ENCODE measurements around the gene METTL3. TPM values are rescaled to one million over a fixed set of nuclear protein-coding genes. Genes with fewer than 3 reads are reported as not detected.

Gene METTL3
- total and polyA plus RNA-seq, 2 of the 13 experiments (the other 11 are each of a cell fraction or from before 2014, with no cell fraction given), result 123 to 130 TPM

DNA sequence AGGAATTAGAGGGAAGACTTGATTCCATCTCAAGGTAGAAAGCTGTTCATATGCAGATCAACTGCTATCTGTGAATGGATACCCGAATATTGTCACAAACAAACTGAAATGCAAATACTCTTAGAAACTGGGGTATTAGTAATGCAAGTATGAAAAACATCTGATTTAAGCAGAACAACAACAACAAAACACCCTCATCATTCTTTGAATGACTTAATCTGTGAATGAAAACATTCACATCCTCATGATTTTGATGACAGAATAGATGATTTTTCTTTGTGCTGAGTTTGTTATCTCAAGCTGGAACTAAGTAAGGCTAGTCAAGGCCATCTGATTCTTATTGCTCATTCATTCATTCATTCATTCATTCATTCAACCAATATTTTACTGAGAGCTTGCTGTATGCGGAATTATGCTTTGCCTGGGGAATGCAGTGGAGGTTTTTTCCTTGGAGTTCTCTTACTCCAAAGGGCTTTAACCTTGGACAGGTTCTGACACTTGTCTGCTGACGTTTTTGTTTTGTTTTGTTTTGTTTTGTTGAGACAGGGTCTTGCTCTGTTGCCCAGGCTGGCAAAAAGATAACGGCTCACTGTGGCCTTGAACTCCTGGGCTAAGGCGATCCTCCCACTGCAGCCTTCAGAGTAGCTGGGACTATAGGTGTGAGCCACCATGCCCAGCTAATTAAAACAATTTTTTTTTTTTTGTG lies 45.4 kb upstream of the METTL3 start (continued):
- TF ChIP-seq, protein P1, sequence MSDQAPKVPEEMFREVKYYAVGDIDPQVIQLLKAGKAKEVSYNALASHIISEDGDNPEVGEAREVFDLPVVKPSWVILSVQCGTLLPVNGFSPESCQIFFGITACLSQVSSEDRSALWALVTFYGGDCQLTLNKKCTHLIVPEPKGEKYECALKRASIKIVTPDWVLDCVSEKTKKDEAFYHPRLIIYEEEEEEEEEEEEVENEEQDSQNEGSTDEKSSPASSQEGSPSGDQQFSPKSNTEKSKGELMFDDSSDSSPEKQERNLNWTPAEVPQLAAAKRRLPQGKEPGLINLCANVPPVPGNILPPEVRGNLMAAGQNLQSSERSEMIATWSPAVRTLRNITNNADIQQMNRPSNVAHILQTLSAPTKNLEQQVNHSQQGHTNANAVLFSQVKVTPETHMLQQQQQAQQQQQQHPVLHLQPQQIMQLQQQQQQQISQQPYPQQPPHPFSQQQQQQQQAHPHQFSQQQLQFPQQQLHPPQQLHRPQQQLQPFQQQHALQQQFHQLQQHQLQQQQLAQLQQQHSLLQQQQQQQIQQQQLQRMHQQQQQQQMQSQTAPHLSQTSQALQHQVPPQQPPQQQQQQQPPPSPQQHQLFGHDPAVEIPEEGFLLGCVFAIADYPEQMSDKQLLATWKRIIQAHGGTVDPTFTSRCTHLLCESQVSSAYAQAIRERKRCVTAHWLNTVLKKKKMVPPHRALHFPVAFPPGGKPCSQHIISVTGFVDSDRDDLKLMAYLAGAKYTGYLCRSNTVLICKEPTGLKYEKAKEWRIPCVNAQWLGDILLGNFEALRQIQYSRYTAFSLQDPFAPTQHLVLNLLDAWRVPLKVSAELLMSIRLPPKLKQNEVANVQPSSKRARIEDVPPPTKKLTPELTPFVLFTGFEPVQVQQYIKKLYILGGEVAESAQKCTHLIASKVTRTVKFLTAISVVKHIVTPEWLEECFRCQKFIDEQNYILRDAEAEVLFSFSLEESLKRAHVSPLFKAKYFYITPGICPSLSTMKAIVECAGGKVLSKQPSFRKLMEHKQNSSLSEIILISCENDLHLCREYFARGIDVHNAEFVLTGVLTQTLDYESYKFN (CRISPR knock-in tag; conservative IDR thresholded peaks at IDR 0.05), result 0 out of 2 replicates have a peak, but pooled peaks have one; percentile 18
- TF ChIP-seq, protein P2, sequence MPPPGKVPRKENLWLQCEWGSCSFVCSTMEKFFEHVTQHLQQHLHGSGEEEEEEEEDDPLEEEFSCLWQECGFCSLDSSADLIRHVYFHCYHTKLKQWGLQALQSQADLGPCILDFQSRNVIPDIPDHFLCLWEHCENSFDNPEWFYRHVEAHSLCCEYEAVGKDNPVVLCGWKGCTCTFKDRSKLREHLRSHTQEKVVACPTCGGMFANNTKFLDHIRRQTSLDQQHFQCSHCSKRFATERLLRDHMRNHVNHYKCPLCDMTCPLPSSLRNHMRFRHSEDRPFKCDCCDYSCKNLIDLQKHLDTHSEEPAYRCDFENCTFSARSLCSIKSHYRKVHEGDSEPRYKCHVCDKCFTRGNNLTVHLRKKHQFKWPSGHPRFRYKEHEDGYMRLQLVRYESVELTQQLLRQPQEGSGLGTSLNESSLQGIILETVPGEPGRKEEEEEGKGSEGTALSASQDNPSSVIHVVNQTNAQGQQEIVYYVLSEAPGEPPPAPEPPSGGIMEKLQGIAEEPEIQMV (CRISPR knock-in tag; IDR thresholded peaks at IDR 0.05; ENCODE audit: low read depth), result 0 out of 2 replicates have a peak, but pooled peaks have one; percentile 36
- TF ChIP-seq, protein P3, sequence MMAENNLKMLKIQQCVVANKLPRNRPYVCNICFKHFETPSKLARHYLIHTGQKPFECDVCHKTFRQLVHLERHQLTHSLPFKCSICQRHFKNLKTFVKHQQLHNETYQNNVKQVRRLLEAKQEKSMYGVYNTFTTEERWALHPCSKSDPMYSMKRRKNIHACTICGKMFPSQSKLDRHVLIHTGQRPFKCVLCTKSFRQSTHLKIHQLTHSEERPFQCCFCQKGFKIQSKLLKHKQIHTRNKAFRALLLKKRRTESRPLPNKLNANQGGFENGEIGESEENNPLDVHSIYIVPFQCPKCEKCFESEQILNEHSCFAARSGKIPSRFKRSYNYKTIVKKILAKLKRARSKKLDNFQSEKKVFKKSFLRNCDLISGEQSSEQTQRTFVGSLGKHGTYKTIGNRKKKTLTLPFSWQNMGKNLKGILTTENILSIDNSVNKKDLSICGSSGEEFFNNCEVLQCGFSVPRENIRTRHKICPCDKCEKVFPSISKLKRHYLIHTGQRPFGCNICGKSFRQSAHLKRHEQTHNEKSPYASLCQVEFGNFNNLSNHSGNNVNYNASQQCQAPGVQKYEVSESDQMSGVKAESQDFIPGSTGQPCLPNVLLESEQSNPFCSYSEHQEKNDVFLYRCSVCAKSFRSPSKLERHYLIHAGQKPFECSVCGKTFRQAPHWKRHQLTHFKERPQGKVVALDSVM (CRISPR knock-in tag; IDR thresholded peaks at IDR 0.05), result peak; percentile 56; the same call in 1 of the 2 replicates
